ENCODE data around the gene TRIM56.
"Not testable (repeated sequence)": the region's sequence is repeated elsewhere in the genome, so short reads cannot be mapped to it uniquely, and the experiment has no call there.

Gene TRIM56

DNA sequence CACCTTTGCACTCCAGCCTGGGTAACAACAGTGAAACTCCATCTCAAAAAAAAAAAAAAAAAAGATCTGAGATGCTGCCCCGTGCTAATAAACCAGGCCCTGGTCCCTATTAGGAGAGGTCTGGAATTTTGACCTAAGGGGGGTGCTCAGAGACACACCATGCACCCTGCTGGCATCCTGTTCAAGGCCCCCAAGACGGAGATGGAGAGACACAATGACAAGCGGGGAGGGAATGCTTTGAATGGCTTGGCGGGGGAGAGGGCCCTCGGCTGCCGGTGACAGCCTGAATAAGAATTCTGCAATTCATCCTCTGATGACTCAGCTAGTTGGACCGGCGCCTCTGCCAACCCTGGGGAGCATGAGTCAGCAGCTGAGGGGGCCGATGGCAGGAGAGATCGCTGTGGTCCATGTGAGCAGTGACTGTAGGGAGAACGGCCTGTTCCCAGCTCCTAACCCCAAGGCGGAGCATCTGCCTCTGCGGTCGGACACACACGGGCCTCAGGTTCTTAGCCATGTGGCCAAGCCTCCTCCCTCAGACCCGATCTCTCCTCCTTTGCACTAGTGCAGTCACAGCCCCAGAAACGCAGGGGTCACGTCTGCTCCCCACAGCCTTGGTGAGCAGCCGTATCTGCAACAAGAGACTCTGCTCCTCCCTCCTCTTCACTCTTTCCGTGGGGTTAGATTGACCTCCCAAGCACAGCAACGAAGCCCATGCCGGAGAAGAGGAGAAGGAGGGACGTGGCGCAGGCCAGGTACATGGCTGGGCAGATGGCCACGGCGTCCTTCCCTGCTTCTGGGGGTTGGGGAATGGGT lies 14.9 kb downstream of the TRIM56 start:
- DNase-seq (ENCODE audit: low spot score): no peak
- in situ Hi-C loops (cut with MboI; ENCODE audit: low sequenced_read_pairs, unreplicated experiment): no loop called here

DNA sequence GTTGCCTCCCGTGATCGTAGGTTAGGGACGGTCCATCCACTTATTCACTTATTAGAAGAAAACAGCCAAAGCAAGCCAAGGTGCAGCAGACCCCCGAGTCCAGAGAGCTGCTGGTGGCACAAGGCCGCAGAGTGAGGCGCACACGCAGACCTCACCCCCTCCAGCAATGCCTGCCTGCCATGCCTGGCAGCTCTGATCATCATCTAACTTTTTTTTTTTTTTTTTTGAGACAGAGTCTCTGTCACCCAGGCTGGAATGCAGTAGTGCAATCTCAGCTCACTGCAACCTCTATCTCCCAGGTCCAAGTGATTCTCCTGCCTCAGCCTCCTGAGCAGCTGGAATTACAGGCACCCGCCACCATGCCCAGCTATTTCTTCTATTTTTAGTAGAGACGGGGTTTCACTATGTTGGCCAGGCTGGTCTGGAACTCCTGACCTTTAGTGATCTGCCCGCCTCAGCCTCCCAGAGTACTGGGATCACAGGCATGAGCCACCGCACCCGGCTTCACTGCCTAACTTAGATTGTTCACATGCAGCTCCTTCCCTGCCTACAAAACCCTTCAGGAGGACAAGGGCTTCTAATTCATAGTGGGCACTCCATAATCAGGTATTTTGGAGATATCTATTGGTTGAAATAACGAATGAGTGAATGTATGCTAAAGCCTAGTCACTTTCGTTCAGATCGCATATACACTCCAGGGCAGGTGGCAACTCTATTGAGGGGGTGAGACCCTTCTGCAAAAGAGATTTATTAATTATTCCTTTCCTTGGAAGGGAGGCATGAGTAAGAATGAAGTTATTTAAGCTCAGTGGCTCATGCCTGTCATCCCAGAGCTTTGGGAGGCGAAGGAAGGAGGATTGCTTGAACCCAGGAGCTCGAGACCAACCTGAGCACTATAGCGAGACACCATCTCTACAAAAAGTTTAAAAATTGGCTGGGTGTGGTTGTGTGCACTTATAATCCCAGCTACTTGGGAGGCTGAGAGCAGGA lies 15.9 kb downstream of the TRIM56 start:
- TF ChIP-seq, protein P1, sequence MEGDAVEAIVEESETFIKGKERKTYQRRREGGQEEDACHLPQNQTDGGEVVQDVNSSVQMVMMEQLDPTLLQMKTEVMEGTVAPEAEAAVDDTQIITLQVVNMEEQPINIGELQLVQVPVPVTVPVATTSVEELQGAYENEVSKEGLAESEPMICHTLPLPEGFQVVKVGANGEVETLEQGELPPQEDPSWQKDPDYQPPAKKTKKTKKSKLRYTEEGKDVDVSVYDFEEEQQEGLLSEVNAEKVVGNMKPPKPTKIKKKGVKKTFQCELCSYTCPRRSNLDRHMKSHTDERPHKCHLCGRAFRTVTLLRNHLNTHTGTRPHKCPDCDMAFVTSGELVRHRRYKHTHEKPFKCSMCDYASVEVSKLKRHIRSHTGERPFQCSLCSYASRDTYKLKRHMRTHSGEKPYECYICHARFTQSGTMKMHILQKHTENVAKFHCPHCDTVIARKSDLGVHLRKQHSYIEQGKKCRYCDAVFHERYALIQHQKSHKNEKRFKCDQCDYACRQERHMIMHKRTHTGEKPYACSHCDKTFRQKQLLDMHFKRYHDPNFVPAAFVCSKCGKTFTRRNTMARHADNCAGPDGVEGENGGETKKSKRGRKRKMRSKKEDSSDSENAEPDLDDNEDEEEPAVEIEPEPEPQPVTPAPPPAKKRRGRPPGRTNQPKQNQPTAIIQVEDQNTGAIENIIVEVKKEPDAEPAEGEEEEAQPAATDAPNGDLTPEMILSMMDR (IDR thresholded peaks at IDR 0.05; ENCODE audit: borderline replicate concordance, control extremely low read depth, extremely low read depth, insufficient read depth, missing control alignments): no peak
- in situ Hi-C loops (cut with MboI; ENCODE audit: low sequenced_read_pairs, unreplicated experiment): no loop called here
- no peak for DNase-seq (ENCODE audit: low spot score)

More for the DNA sequence above, 14.9 kb downstream of the TRIM56 start:
- TF ChIP-seq, protein P1 (IDR thresholded peaks at IDR 0.05; ENCODE audit: borderline replicate concordance, control extremely low read depth, extremely low read depth, insufficient read depth, missing control alignments): no peak

DNA sequence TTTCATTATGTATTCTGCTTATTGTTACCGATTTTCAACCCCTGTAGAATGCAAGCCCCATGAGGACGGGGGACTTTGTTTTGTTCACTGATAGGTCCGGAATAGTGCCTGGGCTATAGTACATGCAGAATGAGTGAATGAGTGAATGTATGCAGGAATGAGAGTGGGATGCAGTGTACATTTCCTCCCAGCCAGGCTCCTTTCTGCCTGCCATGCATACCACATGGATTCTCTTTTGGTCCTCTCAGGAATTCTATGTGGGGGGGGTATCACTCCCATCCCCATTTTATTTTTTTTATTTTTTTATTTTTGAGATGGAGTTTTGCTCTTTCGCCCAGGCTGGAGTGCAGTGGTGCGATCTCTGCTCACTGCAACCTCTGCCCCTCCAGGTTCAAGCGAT lies 16.7 kb downstream of the TRIM56 start:
- TF ChIP-seq, protein P1 (IDR thresholded peaks at IDR 0.05; ENCODE audit: borderline replicate concordance, control extremely low read depth, extremely low read depth, insufficient read depth, missing control alignments): no peak
- DNase-seq (ENCODE audit: low spot score): no peak
- in situ Hi-C loops (cut with MboI; ENCODE audit: low sequenced_read_pairs, unreplicated experiment): no loop called here

DNA sequence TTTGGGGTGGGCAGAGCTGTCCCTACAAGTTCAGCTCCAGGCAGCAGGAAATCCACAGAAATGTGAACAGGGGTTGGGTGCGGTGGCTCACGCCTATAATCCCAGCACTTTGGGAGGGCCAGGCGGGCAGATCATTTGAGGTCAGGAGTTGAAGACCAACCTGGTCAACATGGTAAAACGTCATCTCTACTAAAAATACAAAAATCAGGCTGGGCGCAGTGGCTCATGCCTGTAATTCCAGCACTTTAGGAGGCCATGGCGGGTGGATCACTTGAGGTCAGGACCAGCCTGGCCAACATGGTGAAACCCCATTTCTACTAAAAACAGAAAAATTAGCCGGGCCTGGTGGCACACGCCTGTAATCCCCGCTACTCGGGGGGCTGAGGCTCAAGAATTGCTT lies 18.4 kb downstream of the TRIM56 start:
- in situ Hi-C loops (cut with MboI; ENCODE audit: low sequenced_read_pairs, unreplicated experiment); DNase-seq (ENCODE audit: low spot score): not testable (repeated sequence)

DNA sequence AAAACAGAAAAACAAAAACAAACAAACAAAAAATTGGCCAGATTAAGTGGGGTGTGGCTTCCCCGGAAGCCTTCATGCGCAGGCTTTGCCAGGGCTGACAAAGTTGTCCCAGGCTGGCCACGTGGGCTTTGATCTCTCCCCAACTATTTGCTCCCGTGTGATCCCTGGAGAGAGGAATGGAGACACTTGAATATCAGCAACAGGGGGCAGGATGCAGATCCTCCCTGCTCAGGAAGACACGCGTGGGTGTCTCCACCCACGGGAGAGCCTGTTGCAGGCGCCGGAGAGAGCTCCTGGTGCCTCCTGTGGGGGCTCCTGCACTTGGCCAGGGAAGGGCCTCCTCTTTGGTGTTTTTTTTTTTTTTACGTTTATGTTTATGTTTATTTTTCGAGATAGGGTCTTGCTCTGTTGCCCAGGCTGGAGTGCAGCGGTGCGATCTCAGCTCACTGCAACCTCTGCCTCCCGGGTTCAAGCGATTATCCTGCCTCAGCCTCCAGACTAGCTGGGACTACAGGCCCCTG lies 19.0 kb downstream of the TRIM56 start:
- no peak for DNase-seq (ENCODE audit: low spot score)
- TF ChIP-seq, protein P1 (IDR thresholded peaks at IDR 0.05; ENCODE audit: borderline replicate concordance, control extremely low read depth, extremely low read depth, insufficient read depth, missing control alignments): no peak
- in situ Hi-C loops (cut with MboI; ENCODE audit: low sequenced_read_pairs, unreplicated experiment): no loop called here

DNA sequence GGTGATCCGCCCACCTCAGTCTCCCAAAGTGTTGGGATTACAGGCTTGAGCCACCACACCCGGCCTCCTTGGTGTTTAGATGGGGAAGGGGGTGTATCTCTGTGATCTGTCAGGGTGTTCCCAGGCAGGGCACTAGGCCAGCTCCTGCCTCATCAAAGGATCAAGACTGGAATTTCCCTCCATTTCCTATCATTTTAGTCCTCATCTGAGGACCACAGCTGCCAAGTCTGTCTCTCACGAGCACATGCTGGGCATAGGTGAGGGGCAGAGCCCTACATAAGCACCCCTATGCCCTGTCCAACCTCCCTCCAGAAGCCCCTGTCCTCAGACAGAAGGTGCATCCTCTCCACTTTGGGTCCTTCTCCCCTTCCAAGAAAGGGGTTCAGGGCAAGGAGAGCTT lies 19.5 kb downstream of the TRIM56 start:
- TF ChIP-seq, protein P1 (IDR thresholded peaks at IDR 0.05; ENCODE audit: borderline replicate concordance, control extremely low read depth, extremely low read depth, insufficient read depth, missing control alignments): no peak

DNA sequence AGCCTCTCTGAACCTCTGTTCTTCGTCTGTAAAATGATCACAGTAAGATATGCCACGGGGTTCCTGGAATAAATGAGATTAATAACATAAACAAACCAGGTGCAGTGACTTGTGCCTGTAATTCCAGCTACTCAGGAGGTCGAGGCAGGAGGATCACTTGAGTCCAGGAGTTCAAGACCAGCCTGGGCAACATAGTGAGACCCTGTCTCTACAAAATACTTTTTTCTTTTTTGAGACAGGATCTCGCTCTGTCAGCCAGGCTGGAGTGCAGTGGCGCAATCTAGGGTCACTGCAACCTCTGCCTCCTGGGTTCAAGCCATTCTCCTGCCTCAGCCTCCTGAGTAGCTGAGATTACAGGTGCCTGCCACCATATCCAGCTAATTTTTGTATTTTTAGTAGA lies 20.0 kb downstream of the TRIM56 start:
- in situ Hi-C loops (cut with MboI; ENCODE audit: low sequenced_read_pairs, unreplicated experiment); DNase-seq (ENCODE audit: low spot score): not testable (repeated sequence)

More for the DNA sequence above, 19.5 kb downstream of the TRIM56 start:
- in situ Hi-C loops (cut with MboI; ENCODE audit: low sequenced_read_pairs, unreplicated experiment): no loop called here
- DNase-seq (ENCODE audit: low spot score): no peak
